Left colon (tissue), 2 donors: ENCODE results near the gene KMT5B. TPM values are rescaled to one million over a fixed set of nuclear protein-coding genes. Genes with fewer than 3 reads are reported as not detected.
A peak's percentile ranks its signal among the peaks of the same experiment; 100 is the strongest.

Experiments used
- ATAC-seq: fragments of 200-7000 bp; cut with Tn5 transposase; one replicate; pipeline ENCODE4 v1.9.1; 2020; ENCODE audit warnings: mild to moderate bottlenecking, moderate library complexity
- DNase-seq, 2 donors: peaks; one replicate each; pipeline ENCODE4 v3.0.0-alpha.2; 2020
- intact Hi-C, 2 donors: fragments of 100-400 bp; cut with DNase I in 1 of 2; cut with micrococcal nuclease in 1 of 2; formaldehyde crosslinking; loops; one replicate each; pipeline versions ENCODE4 v1.11.2 to v1.14.0; 2022; cut with DNase I, micrococcal nuclease
- total RNA-seq, 2 donors: library from RNA; stranded (reverse); fragmentation: NEBNext Ultra II Directional; extraction: Animal tissue kit (Norgen Biotek cat#: 25700); gene quantifications; one replicate each; pipeline ENCODE4 v1.2.1, GENCODE V29; 2021
- donor health status: DM: no; HTN: no; CAD: no.
- donor health status: DM: yes; HTN: yes; CAD: no.

Gene KMT5B
- total RNA-seq, 2 donors from 2014 or later = 56.9 to 62.8 TPM

- ATAC-seq = no peak
- DNase-seq = no peak
- intact Hi-C loops = no loop called here
Observed at GRCh38 chr11:68224606-68225005, 11.5 kb upstream of the KMT5B start.

- intact Hi-C loops = no loop called here
Observed at GRCh38 chr11:68223275-68223674, 10.2 kb upstream of the KMT5B start.

DNA sequence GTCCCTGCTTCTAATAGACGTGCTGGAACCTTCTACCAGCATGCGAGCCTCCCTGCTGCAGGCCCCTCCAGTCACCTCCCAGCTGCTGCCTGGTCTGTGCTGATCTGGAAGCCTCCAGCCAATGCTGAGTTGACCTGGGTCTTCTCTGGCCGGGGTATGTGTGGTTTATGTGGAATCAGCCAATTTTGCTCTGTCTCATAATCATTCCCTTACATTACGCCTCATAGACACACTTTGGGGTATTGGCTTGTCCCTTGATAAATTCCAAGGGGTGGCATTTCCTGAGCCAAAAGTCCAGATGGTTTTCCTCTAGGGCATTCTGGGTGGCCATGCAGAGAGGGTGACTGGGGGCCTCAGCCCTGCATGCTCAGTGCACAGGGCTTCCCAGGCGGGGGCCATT is 8.3 kb upstream of the KMT5B start:
- intact Hi-C loops = no loop called here
- no peak for ATAC-seq

More at GRCh38 chr11:68223275-68223674, 10.2 kb upstream of the KMT5B start:
- ATAC-seq = no peak
- DNase-seq = no peak

DNA sequence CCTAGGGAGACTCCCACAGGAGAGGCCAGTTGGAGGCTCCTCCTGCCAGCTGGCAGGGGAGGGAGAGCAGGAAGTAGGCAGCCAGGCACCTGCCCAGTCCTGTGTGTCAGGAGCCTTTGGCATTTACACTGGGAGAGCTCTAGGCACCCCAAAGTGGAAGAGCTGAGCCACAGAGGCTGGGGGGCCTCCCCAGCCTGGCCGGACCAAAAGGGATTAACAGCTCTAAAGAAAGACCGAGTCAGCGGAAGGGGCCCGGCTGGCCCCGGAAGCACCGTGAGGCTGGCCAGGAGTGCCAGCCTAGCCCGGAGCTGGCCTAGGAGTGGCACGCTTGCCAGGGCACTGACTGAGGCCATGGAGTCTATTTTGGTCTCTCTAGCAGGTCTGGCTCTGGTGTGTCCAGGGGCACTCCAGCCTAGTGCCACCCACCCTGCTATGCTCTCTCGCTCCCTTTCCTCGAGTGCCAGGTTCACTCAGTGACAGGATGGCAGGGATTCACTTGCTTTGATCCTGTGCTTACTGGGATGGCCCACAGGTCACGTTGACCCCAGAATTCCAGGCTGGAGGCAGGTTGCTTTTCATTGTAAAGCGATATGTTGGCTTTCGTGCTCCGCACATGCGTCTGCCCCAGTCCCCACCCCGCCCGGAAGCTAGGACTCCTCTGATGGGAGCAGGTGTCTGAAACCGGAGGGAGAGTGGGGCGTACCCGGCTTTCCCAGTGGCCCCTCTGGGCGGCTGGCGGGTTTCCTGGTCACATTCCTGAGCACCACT is 3.3 kb upstream of the KMT5B start:
- peak; percentile 64 for ATAC-seq
- intact Hi-C loops = no loop called here
- peak; percentile 69 to 79 for DNase-seq

More for the DNA sequence above, 8.3 kb upstream of the KMT5B start:
- DNase-seq = no peak

- ATAC-seq = no peak
- intact Hi-C loops = no loop called here
- no peak for DNase-seq
Observed at GRCh38 chr11:68215524-68216170, 2.6 kb upstream of the KMT5B start.

- intact Hi-C loops = no loop called here
- peak in 1 of 2 donors; percentile 31 for DNase-seq
Observed at GRCh38 chr11:68215087-68215445, 2.0 kb upstream of the KMT5B start.

GRCh38 chr11:68214173-68215086 is 1.3 kb upstream of the KMT5B start:
- DNase-seq = peak; percentile 43 to 51
- intact Hi-C loops = no loop called here

More at GRCh38 chr11:68215087-68215445, 2.0 kb upstream of the KMT5B start:
- no peak for ATAC-seq

GRCh38 chr11:68213555-68214172 is 568 bp upstream of the KMT5B start:
- DNase-seq (peak; percentile 87 to 90), ATAC-seq (peak; percentile 53)
- intact Hi-C loops = no loop called here

More at GRCh38 chr11:68214173-68215086, 1.3 kb upstream of the KMT5B start:
- peak; percentile 1 for ATAC-seq

DNA sequence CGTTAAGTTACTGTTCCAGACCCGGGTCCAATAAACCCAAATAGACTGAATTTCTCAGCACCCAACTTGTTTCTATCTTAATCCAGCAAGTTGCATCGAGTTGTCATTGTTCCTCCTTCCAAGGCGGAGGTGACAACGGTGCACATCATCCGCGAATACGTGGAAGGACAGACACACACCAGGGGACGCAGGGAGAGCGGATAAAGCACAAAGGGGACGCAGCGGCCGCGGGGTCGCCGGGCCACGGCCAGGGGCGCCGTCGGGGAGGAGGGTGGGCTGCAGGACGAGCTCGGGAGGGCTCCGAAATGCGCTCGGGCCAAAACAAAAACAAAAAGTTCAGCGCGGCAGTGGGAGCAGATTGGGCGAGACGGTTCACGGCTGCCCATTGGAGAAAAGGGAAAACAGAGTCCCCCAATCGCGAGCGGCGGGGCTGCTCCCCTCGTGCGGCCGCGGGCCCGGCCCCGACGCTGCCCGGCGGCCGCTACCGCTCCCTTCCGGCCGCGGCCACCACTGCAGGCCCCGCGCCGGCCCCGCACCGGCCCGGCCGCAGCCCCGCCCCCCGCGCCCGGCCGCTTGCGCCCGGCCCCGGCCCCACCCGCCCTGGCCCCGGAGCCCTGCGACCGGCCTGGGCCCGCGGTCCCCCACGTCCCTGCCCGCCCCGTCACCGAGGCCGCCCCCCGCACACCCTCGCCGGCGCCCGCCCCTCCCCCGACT is 518 bp downstream of the KMT5B start:
- DNase-seq (peak; percentile 78), ATAC-seq (peak; percentile 44)
- intact Hi-C loops = no loop called here

- peak; percentile 61 to 63 for DNase-seq
- ATAC-seq = peak; percentile 51
- intact Hi-C loops = no loop called here
Observed at GRCh38 chr11:68211546-68211945, 1.6 kb downstream of the KMT5B start.

DNA sequence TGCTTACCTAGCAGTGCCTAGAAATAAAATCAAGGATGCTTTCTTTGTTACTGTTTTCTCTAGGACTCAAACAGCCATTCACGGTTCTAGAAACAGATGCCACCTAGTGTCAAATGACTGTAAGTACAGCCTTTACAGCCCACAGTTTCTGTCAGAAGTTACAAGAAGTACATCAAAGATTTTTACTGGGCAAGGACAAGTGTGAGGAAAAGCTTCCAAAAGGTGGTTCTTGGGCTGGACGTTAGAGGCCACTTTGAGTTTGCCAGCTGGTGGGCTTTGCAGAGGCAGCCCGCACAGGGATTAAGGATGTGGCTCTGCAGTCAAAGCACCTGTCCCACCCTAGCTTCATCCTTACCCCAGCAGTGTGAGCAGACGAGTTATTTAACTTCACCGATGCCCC is 6.9 kb downstream of the KMT5B start:
- ATAC-seq (peak; percentile 47), DNase-seq (no peak)
- intact Hi-C loops = loop anchor here in 1 of 2 donors (10.0 kb wide), 1 partner anchor 131 kb away; no protein-coding TSS in a partner anchor

- ATAC-seq (peak; percentile 22), DNase-seq (no peak)
- intact Hi-C loops = loop anchor here in 1 of 2 donors (10.0 kb wide), 1 partner anchor 130 kb away; no protein-coding TSS in a partner anchor
Observed at GRCh38 chr11:68204402-68204801, 8.7 kb downstream of the KMT5B start.

DNA sequence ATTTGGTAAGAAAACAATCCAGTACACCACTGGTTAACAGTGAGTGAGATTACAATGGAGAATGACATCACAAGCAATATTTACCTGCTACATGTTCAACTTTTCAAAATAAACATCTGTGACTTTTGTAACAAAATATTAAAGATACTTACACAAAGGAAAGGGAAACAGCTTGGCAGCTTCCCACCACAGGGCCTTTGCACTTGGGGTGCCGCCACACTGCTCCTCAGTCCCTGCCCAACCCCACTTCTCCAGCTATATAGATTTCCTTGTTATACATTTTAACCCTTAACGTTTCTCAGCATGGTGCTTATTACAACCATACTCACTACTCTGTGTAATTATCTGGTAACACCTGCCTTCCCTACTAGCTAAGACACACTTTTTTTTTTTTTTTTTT is 10.9 kb downstream of the KMT5B start:
- ATAC-seq = no peak

DNA sequence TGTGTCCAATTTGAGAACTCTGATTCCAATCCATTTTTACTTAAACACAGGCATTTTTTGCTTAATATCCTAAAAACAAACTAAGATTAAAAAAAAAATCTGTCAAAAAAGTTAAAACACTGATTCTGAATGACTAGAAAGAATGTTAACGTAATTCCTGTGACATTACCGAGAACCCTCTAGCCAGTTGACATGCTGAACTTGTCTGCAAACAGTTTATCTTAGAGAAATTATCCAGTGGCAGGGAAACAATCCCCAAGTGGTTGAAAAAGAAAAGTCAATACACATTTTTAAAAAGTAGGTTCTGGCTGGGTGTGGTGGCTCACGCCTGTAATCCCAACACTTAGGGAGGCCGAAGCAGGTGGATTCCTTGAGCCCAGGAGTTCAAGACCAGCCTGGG is 11.6 kb downstream of the KMT5B start:
- DNase-seq (no peak), ATAC-seq (no peak)
- intact Hi-C loops = loop anchor here in 1 of 2 donors (10.0 kb wide), 1 partner anchor 127 kb away; no protein-coding TSS in a partner anchor

More for the DNA sequence above, 10.9 kb downstream of the KMT5B start:
- DNase-seq = no peak
- intact Hi-C loops = loop anchor here in 1 of 2 donors (10.0 kb wide), 1 partner anchor 127 kb away; no protein-coding TSS in a partner anchor

GRCh38 chr11:68200639-68201038 is 12.5 kb downstream of the KMT5B start:
- intact Hi-C loops = loop anchor here in 1 of 2 donors (10.0 kb wide), 1 partner anchor 126 kb away; no protein-coding TSS in a partner anchor
- ATAC-seq (no peak), DNase-seq (no peak)

- DNase-seq (no peak), ATAC-seq (no peak)
- intact Hi-C loops = no loop called here
Observed at GRCh38 chr11:68199295-68199987, 13.7 kb downstream of the KMT5B start.

DNA sequence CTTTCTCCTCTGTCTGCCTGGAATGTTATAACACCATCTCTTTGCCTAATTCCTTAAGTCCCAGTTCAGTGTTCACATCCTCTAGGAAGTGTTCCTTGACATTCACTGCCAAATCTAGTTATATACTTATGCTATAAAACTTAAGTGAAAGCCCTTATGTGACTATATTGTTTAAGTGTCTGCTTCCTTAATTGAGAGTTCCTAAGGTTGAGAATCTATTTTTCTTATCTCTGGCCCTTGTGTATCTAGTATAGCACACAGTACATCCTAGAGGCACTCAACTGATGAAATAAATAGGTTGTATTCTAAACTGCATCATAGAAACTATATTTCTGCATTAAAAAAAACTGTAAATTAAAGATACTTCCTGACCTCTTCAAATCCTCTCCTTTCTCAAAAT is 16.9 kb downstream of the KMT5B start:
- ATAC-seq = peak; percentile 88
- intact Hi-C loops = no loop called here
- DNase-seq = no peak
